HL-60 (cell line): Measurements from ENCODE around the gene TNFSF4.

Source experiments
- DNase-seq, 2 experiments: peaks; one replicate each; pipeline ENCODE4 v3.0.0-alpha.2; 2010 to 2020; ENCODE audit warnings: low read depth in 1 of 2, low spot score in 1 of 2
- H3K27ac ChIP-seq: fragments of 250-450 bp; sonication (Bioruptor Pico); replicated peaks from 2 replicates; pipeline ENCODE4 v1.5.1; 2020; ENCODE audit warnings: mild to moderate bottlenecking, moderate library complexity
- H3K27me3 ChIP-seq: fragments of 250-450 bp; sonication (Bioruptor Pico); 2 replicates; pipeline ENCODE4 v1.5.1; 2021; ENCODE audit warnings: mild to moderate bottlenecking, moderate library complexity; ENCODE audit not compliant: insufficient read depth, poor library complexity, severe bottlenecking
- H3K4me3 ChIP-seq: replicated peaks from 2 replicates; pipeline ENCODE4 v1.5.1; 2011; ENCODE audit warnings: mild to moderate bottlenecking, control low read depth, low read length; ENCODE audit not compliant: insufficient read depth
- GABPA ChIP-seq: IDR thresholded peaks from 2 replicates; pipeline ENCODE4 v1.6.1; 2012; ENCODE audit warnings: low read depth
- POLR2AphosphoS5 ChIP-seq: IDR thresholded peaks from 2 replicates; pipeline ENCODE4 v1.6.1; 2012; ENCODE audit warnings: low read depth
- SPI1 ChIP-seq: IDR thresholded peaks from 2 replicates; pipeline ENCODE4 v1.6.1; 2012; ENCODE audit warnings: low read depth, mild to moderate bottlenecking, borderline replicate concordance
- TF ChIP-seq, protein P1 (sequence below): IDR thresholded peaks from one replicate; pipeline ENCODE4 v1.5.1; 2011; ENCODE audit warnings: low read length, control low read depth, inconsistent platforms; ENCODE audit not compliant: insufficient read depth
- TF ChIP-seq, protein P2 (sequence below): IDR thresholded peaks from 2 replicates; pipeline ENCODE4 v1.6.1; 2012; ENCODE audit warnings: low read depth; ENCODE audit not compliant: insufficient replicate concordance

Gene TNFSF4

DNA sequence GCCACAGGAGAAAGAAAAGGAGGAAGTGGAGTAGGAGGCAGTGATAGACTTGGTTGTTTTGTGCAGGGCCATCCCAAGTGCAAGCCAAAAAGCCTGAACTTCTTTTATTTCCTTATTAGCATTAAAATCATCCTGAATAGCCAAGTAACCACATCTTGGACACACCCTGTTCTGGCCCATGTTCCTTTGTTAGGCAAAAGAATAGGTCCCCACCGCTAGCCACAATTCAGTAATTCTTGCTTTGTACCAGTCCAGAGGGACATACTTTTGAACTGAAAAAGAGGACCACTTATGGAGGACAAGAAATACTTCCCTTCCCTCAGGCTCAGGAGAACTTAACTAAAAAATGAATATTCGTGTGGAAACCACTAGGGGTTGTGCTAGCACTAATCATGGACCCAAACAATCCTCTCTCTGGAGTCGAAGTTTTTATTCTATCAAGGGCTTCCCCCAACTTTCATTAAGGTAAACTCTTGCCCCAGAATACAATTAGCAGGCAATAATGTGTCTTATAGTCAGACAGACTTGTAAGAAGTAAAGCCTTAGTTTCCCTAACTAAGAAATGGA, 19.4 kb downstream of the TNFSF4 start:
- no peak overlapping the region for H3K27ac ChIP-seq
- no peak for DNase-seq
- no peak overlapping the region for H3K4me3 ChIP-seq
- H3K27me3 ChIP-seq: no peaks in the 10 kb centered on the region
- TF ChIP-seq POLR2AphosphoS5 (no peak), SPI1 (0 out of 2 replicates have a peak, but pooled peaks have one; percentile 41)
- TF ChIP-seq, protein P1, sequence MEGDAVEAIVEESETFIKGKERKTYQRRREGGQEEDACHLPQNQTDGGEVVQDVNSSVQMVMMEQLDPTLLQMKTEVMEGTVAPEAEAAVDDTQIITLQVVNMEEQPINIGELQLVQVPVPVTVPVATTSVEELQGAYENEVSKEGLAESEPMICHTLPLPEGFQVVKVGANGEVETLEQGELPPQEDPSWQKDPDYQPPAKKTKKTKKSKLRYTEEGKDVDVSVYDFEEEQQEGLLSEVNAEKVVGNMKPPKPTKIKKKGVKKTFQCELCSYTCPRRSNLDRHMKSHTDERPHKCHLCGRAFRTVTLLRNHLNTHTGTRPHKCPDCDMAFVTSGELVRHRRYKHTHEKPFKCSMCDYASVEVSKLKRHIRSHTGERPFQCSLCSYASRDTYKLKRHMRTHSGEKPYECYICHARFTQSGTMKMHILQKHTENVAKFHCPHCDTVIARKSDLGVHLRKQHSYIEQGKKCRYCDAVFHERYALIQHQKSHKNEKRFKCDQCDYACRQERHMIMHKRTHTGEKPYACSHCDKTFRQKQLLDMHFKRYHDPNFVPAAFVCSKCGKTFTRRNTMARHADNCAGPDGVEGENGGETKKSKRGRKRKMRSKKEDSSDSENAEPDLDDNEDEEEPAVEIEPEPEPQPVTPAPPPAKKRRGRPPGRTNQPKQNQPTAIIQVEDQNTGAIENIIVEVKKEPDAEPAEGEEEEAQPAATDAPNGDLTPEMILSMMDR: no peak

DNA sequence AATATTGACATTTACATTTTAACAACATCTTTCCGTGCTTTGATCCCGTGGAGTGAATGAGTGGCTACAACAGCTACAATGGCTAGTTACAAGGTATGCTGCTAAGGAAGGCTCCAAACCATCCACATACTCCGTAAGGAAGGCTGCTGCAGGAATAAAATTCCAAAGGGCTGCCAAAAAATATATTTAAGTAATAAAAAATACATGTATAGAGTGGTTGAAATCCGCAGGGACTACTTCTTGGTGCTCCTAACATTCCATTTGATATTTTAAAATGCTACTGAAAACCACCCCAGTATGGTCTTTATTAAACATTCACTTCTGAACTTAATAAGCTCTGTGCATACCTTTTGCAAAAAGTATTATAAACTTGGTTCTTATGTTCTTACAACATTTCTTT, 25.3 kb downstream of the TNFSF4 start:
- TF ChIP-seq SPI1: no peak
- TF ChIP-seq, protein P1: no peak
- no peak for TF ChIP-seq POLR2AphosphoS5
- TF ChIP-seq, protein P2, sequence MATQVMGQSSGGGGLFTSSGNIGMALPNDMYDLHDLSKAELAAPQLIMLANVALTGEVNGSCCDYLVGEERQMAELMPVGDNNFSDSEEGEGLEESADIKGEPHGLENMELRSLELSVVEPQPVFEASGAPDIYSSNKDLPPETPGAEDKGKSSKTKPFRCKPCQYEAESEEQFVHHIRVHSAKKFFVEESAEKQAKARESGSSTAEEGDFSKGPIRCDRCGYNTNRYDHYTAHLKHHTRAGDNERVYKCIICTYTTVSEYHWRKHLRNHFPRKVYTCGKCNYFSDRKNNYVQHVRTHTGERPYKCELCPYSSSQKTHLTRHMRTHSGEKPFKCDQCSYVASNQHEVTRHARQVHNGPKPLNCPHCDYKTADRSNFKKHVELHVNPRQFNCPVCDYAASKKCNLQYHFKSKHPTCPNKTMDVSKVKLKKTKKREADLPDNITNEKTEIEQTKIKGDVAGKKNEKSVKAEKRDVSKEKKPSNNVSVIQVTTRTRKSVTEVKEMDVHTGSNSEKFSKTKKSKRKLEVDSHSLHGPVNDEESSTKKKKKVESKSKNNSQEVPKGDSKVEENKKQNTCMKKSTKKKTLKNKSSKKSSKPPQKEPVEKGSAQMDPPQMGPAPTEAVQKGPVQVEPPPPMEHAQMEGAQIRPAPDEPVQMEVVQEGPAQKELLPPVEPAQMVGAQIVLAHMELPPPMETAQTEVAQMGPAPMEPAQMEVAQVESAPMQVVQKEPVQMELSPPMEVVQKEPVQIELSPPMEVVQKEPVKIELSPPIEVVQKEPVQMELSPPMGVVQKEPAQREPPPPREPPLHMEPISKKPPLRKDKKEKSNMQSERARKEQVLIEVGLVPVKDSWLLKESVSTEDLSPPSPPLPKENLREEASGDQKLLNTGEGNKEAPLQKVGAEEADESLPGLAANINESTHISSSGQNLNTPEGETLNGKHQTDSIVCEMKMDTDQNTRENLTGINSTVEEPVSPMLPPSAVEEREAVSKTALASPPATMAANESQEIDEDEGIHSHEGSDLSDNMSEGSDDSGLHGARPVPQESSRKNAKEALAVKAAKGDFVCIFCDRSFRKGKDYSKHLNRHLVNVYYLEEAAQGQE: no peak
- TF ChIP-seq GABPA: no peak
- no peak for DNase-seq
- H3K27me3 ChIP-seq: no peaks in the 10 kb centered on the region
- no peak overlapping the region for H3K4me3 ChIP-seq
- H3K27ac ChIP-seq: no peak overlapping the region

DNA sequence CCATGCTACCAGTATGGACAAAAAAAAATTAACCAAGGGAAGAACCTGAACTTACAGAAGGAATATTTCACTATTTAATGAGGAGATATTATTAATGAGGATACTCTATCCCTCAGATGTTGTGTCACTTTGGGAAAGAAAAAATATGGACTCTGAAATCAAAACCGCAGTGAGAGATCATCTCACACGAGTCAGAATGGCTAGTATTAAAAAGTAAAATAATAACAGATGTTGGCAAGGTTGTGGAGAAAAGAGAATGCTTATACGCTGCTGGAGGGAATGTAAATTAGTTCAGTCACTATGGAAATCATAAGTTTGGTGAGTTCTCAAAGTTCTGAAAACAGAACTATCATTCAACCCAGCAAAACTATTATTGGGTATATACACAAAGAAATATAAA, 30.9 kb downstream of the TNFSF4 start:
- TF ChIP-seq, protein P2: no peak
- TF ChIP-seq POLR2AphosphoS5: no peak
- TF ChIP-seq, protein P1: no peak
- no peak for TF ChIP-seq SPI1
- TF ChIP-seq GABPA: no peak
- H3K4me3 ChIP-seq: no peak overlapping the region
- no peaks in the 10 kb centered on the region for H3K27me3 ChIP-seq
- H3K27ac ChIP-seq: no peak overlapping the region
- DNase-seq: no peak

DNA sequence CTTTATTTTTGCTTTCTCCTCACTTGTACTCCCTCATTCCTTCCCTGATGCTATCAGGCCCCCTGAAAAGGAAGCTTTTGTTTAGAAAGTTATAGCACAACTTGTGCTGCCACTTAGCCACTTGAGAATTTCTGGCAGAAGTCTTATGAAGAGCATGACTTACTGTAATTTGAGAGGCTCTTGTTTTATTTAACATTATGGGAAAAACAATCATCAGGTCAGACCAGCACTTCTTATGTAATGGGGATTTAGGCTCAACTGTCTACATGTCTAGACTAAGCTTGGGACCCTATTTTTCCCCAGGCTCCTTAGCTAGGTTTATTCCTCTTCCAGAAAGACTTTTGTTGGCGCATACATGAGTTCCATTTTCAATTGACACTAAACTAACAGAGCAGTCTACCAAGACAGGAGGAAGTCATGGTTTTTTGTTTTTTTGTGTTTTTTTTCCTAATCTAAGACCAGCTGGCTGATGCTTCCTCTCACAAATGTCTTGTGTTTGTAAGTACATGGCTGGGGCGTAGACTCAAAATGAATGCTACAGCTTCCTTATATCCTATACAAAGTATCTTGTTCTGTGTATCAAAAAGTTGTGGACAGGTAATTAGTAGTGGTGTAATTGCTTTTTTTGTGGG, 31.5 kb downstream of the TNFSF4 start:
- no peak for DNase-seq
- no peaks in the 10 kb centered on the region for H3K27me3 ChIP-seq
- no peak overlapping the region for H3K27ac ChIP-seq
- TF ChIP-seq, protein P2: no peak
- TF ChIP-seq GABPA (no peak), POLR2AphosphoS5 (no peak), SPI1 (no peak)
- TF ChIP-seq, protein P1: no peak
- H3K4me3 ChIP-seq: no peak overlapping the region
